Measurements from ENCODE around the gene GPRIN2. TPM values are rescaled to one million over a fixed set of nuclear protein-coding genes. Genes with fewer than 3 reads are reported as not detected.

GPRIN2 gene
- total RNA-seq, 1 donor from 2014 or later = 9.1 TPM

- no peak for DNase-seq (ENCODE audit: low read depth)
- no peak for TF ChIP-seq CTCF (conservative IDR thresholded peaks at IDR 0.05; ENCODE audit: low read depth, low read length)
- H3K4me3 ChIP-seq (ENCODE audit: low read depth, low read length) = no peak overlapping the region
These were observed 2.1 kb upstream of the GPRIN2 start for GRCh38 chr10:46558392-46559185.

- TF ChIP-seq CTCF (conservative IDR thresholded peaks at IDR 0.05; ENCODE audit: low read depth, low read length) = no peak
These were observed 1.6 kb upstream of the GPRIN2 start for GRCh38 chr10:46558122-46558391.

GRCh38 chr10:46557319-46558121 lies 1.1 kb upstream of the GPRIN2 start:
- DNase-seq (ENCODE audit: low read depth) = no peak
- no peak for TF ChIP-seq CTCF (conservative IDR thresholded peaks at IDR 0.05; ENCODE audit: low read depth, low read length)
- H3K4me3 ChIP-seq (ENCODE audit: low read depth, low read length) = no peak overlapping the region

More at GRCh38 chr10:46558122-46558391, 1.6 kb upstream of the GPRIN2 start:
- no peak for DNase-seq (ENCODE audit: low read depth)
- no peak overlapping the region for H3K4me3 ChIP-seq (ENCODE audit: low read depth, low read length)

- DNase-seq (ENCODE audit: low read depth) = no peak
- TF ChIP-seq CTCF (conservative IDR thresholded peaks at IDR 0.05; ENCODE audit: low read depth, low read length) = no peak
- peak overlapping the region; percentile 46 for H3K4me3 ChIP-seq (ENCODE audit: low read depth, low read length)
These were observed 544 bp downstream of the GPRIN2 start for GRCh38 chr10:46555713-46556514.

GRCh38 chr10:46555366-46555712 lies 1.1 kb downstream of the GPRIN2 start:
- peak overlapping the region; percentile 46 for H3K4me3 ChIP-seq (ENCODE audit: low read depth, low read length)
- no peak for DNase-seq (ENCODE audit: low read depth)
- no peak for TF ChIP-seq CTCF (conservative IDR thresholded peaks at IDR 0.05; ENCODE audit: low read depth, low read length)

- TF ChIP-seq CTCF (conservative IDR thresholded peaks at IDR 0.05; ENCODE audit: low read depth, low read length) = no peak
- no peak for DNase-seq (ENCODE audit: low read depth)
These were observed 2.2 kb downstream of the GPRIN2 start for GRCh38 chr10:46554166-46554781.

More at GRCh38 chr10:46554166-46554781, 2.2 kb downstream of the GPRIN2 start:
- H3K4me3 ChIP-seq (ENCODE audit: low read depth, low read length) = no peak overlapping the region
